A375 (cell line): ENCODE data around the gene AHCTF1. TPM values are rescaled to one million over a fixed set of nuclear protein-coding genes. Genes with fewer than 3 reads are reported as not detected.

Experiments used
- small RNA-seq: library from RNA; depleted of rRNA; stranded (forward); fragments of <200 nt; gene quantifications from one replicate; pipeline ENCODE3, GENCODE V24; 2014
- total RNA-seq: library from RNA; depleted of rRNA; stranded (reverse); fragments of >200 nt; shearing (Covaris generic); gene quantifications from 2 replicates; pipeline ENCODE4 v1.2.3, GENCODE V29; 2014; rRNA removed

The AHCTF1 gene
- total RNA-seq, result 56.9 and 63.4 TPM in 2 replicates

GRCh38 chr1:246931549-246932365 is at the start of gene AHCTF1:
Gene AHCTF1 (minus strand): TSS chr1:246931948. CDS start chr1:246918370, 13,578 bp downstream.

Small RNA genes within 50 kb of the gene (small RNA-seq; reads per million reads assigned to genes)
- gene AC113174.1 (not detected), gene RF00402 (not detected)

Other genes starting within 250 kb of the AHCTF1 start
- 54.3 and 54.7 TPM in 2 replicates for gene SCCPDH, start 207.5 kb downstream of the AHCTF1 start, total RNA-seq
- gene ZNF695, start 76.1 kb upstream of the AHCTF1 start, total RNA-seq, result 10.7 and 17.2 TPM in 2 replicates
- 2.3 and 3.5 TPM in 2 replicates for gene ZNF670, start 146.9 kb upstream of the AHCTF1 start, total RNA-seq
- 9.7 and 17.9 TPM in 2 replicates for gene ZNF669, start 172.4 kb upstream of the AHCTF1 start, total RNA-seq
- gene ZNF124, start 240.1 kb upstream of the AHCTF1 start, total RNA-seq, result 27.8 and 28.8 TPM in 2 replicates